DMS53 treated with DMSO at 0.1 percent for 48 hours (cell line): Measurements from ENCODE around the gene GSK3B.
"Not testable (repeated sequence)": the region's sequence is repeated elsewhere in the genome, so short reads cannot be mapped to it uniquely, and the experiment has no call there.

Experiments
- DNase-seq: peaks from one replicate; lab custom pipeline; 2025; ENCODE audit not compliant: unreplicated experiment; lab: John Stamatoyannopoulos, UW

GSK3B gene

DNA sequence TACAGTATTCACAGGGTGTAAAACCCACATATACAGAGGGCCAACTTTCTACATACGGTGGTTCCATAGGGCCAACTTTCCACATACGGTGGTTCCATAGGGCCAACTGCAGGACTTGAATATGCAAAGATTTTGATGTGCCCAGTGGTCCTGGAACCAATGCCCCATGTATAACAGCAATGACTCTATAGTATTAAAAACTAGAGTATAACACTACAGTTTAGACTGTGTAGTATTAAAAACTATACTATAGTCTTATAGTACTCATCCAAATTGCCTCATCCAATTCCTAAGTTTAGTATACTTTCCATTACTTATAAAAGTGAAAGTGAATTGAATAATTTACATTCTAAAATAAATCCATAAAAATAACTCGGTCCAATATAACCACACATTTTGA, 75.9 kb downstream of the GSK3B start:
- DNase-seq, result no peak

DNA sequence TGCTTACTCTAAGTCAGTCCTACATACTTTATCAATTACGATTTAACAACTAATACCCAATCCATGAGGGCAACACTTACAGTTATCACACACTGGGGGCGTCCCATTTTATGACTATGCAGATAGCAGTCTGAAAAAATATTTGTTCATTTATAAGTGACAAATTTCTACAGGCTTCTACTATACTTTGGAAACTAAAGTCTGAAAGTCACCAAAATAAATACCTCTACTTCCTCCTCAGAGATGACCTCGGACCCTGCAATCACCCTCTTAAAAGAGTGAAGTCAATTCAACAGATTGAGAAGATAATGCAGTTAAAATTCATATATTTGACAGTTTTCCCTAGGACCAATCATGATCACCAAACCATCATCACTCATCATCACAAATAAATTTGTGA, 76.6 kb downstream of the GSK3B start:
- DNase-seq, result no peak

DNA sequence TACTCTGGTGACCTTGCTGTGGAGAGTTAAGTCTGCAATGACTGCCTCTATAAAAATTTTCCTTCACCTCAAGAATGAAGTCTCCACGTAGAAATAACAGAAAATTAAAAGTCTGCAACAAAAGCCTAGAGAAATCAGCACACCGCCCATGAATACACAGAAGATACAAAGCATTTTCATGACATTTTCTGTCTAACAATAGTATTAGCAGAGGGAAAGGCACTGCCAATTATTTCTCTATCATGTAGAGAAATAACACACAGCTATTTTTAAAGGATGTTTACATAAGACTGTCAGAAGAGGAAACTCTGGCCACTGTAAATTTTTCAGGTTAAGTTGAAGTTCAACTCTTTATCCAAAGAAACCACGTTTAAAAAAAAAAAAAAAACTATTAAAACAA, 80.8 kb downstream of the GSK3B start:
- no peak for DNase-seq

DNA sequence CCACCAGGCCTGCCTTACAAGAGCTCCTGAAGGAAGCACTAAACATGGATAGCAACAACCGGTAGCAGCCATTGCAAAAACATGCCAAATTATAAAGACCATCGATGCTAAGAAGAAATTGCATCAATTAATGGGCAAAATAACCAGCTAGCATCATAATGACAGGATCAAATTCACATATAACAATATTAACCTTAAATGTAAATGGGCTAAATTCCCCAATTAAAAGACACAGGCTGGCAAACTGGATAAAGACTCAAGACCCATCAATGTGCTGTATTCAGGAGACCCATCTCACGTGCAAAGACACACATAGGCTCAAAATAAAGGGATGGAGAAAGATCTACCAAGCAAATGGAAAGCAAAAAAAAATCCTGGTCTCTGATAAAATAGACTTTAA, 88.5 kb downstream of the GSK3B start:
- not testable (repeated sequence) for DNase-seq

DNA sequence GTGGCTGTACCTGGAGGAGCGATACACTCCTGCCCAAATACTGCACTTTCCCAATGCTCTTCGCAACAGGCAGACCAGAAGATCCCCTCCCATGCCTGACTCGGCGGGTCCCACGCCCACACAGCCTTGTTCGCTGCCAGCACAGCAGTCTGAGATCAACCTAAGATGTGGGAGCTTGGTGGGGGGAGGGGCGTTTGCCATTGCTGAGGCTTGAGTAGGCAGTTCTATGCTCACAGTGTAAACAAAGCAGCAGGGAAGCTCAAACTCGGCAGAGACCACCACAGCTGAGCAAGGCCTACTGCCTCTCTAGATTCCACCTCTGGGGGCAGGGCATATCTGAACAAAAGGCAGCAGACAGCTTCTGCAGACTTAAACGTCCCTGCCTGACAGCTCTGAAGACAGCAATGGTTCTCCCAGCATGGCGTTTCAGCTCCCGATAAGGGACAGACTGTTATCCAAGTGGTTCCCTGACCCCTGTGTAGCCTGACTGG, 90.2 kb downstream of the GSK3B start:
- DNase-seq, result not testable (repeated sequence)

DNA sequence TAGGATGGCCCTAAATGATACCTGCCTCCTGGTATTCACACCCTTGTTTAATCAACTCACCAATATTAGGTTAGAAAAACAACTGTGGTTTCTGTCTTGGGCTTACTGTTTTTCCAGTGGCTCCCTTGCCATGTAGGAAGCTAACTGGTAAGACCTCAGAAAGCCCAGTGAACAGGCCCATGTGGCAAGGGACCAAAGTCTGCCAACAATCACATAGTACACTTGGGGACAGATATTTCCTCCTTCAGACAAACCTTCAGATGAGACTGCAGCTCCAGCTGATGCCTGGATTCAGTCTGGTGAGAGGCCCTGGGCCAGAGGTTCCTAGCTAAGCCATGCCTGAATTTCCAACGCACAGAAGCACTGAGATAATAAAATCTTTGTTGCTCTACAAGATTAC, 96.1 kb downstream of the GSK3B start:
- DNase-seq, result no peak

DNA sequence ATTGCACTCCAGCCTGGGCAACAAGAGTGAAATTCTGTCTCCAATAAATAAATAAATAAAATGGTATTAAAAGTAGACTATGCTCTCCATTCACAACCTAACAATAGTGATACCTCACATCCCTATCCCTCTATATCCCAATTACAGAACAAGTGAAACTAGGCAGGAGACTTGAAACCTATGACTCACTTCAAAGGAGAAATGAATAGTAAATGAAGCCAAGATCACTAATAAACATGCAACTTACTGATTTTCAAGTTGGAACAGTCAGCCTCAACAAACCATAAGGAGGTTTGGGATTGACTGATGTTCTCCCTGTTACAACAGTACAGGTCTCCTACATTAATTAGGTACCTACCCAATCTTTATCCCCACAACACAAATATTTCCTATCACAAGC, 103.4 kb downstream of the GSK3B start:
- no peak for DNase-seq

DNA sequence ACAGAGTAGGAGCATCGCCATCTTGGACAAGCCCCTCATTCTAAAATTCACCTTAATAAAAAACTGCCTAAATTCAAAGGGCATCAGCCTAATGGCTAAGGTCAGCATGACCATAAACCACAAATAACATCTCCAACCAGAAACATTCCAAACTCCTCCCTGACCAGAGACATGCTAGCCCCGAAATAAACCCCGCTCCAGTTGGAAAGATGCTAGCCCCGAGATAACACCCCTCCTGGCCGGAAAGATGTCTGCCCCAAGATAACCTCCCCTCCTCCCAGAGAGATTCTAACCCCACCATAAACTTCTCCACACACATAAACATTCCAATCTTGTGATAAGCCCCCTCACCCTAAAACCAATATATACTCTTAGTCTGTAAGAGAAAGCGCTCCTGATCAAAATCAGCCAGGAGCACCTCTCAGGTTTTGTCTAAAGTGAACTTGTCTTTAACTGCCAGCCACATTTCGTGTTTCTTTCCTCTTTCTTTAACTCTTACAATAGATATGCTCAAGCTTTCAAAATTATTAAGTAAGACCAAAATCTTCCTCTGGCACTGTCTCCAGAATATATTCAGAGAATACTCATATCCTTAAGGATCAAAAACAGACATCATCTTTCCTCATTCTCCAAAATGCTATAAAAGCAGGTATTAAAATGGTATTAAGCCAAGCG, 104.1 kb downstream of the GSK3B start:
- DNase-seq, result no peak

DNA sequence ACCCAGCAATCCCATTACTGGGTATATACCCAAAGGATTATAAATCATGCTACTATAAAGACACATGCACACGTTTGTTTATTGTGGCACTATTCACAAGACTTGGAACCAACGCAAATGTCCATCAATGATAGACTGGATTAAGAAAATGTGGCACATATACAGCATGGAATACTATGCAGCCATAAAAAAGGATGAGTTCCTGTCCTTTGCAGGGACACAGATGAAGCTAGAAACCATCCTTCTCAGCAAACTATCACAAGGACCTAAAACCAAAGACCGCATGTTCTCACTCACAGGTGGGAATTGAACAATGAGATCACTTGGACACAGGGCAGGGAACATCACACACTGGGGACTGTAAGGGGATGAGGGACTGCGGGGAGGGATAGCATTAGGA, 107.4 kb downstream of the GSK3B start:
- DNase-seq, result not testable (repeated sequence)

DNA sequence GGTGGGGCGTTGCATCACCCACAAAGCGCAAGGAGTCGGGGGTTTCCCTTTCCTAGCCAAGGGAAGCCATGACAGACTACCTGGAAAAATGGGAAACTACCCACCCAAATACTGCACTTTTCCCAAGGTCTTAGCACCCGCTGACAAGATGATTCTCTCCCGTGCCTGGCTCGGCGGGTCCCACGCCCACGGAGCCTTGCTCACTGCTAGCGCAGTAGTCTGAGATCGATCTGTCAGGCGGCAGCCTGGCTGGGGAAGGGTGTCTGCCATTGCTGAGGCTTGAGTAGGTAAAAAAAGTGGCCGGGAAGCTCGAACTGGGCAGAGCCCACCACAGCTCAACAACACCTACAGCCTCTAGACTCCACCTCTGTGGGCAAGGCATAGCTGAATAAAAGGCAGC, 112.9 kb downstream of the GSK3B start:
- DNase-seq, result no peak

DNA sequence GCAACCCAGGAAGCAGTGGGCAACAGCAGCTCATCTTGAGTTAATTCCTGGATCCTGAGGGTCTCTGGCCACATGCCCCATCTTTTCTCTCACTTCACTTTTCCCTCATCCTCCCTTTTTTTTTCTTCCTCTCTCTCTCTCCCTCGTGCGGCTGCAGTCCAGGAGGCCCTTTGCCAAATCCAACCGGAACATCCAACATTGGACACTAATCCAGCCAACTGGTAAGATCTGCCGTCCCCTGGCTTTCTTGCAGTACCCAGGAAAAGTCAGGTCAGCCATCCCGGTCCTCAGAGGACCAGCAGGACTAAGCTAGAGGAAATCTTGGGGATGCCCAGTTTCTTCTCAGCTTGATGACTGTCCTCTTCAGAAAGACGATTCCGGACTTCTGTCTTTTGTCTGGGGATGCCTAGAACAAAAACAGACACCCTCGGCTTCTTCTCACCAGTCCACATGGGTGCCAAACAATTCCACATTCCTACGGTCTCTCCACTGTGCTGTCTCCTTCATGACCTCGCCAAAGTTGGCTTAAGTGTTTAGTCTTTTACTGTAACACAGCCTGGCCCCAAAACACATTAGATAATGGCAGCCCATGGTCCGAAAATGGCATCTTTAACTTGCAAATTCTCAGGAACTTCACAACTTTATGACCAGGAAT, 115.6 kb downstream of the GSK3B start:
- DNase-seq, result no peak

DNA sequence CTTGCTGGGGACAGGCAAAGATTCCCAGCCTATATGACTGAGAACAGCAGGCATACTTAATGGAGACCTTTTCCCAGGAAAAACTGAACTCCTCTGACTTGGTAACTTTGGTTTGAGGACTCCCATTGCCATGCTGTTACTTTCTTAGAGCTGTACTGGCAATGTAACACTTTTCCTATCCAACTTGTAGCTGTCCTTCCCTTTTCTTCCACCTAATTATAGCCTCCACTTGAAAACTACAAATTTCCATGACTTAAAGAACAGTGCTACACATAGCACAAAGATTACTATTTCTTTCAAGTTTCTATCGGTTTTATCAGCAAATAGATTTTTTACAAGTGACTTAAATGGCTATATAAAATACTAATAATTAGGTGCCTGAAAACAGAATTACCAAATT, 116.9 kb downstream of the GSK3B start:
- no peak for DNase-seq

DNA sequence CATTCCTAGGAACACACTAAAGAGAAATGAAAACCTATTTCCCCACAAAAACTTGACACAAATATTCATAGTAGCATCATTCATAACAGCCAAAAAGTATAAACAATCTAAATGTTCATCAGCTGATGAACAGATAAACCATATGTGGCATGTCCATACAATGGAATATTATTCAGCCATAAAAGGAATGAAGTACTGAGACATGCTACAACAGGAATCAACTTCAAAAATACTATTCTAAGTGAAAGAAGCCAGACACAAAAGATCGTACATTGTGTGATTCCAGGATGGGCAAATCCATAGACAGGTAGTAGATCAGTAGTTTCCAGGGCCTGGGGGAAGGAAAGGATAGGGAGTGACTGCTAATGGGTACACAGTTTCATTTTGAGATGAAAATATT, 118.0 kb downstream of the GSK3B start:
- no peak for DNase-seq

DNA sequence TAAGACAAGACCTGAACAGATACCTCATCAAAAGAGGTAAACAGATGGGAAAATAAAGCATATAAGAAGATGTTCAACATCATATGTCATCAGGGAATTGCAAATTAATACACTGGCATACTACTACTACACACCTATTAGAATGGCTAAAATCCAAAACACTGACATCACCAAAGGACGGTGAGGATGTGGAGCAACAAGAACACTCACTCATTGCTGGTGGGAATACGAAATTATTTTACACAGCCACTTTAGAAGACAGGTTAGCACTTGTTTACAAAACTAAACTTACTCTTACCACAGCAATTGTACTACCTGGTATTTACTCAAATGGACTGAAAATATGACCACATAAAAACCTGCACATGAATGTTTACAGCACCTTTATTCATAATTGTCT, 119.6 kb downstream of the GSK3B start:
- DNase-seq, result no peak

DNA sequence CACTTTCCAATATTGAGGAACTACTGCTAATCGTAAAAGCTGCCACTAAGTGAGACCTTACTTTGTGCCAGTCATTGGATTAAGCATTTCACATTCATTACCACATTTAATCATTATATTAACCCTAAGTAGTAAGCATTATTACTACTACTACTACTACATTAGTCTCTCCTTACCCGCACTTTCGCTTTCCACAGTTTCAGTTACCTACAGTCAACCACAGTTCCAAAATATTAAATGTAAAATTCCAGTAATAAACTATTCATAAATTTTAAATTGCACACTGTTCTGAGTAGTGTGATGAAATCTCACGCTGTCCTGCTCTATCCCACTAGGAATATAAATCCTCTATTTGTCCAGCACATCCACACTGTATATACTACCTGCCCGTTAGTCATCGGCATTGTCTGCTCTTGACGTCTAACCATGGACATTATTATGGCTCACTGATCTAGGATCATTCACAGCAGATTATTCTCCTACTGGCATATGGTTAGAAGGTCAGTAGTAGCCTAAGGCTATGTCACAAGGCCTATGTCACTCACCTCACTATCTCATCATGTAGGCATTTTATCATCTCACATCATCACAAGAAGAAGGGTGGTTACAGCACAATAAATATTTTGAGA, 121.1 kb downstream of the GSK3B start:
- no peak for DNase-seq

DNA sequence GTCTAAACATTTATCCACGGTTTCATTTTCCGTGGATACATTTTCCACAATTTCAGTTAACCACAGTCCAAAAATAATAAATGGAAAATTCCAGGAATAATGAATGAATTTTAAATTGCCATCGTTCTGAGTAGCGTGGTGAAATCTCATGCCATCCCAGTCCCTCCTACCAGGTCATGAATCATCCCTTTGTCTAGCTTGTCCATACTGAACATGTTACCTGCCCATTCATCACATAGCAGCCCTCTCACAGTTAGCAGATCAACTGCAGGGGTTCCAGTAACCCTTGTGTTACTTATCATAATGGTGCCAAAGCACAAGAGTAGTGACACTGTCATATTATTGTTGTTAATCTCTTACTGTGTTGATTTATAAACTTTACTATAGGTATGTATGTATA, 124.5 kb downstream of the GSK3B start:
- no peak for DNase-seq

DNA sequence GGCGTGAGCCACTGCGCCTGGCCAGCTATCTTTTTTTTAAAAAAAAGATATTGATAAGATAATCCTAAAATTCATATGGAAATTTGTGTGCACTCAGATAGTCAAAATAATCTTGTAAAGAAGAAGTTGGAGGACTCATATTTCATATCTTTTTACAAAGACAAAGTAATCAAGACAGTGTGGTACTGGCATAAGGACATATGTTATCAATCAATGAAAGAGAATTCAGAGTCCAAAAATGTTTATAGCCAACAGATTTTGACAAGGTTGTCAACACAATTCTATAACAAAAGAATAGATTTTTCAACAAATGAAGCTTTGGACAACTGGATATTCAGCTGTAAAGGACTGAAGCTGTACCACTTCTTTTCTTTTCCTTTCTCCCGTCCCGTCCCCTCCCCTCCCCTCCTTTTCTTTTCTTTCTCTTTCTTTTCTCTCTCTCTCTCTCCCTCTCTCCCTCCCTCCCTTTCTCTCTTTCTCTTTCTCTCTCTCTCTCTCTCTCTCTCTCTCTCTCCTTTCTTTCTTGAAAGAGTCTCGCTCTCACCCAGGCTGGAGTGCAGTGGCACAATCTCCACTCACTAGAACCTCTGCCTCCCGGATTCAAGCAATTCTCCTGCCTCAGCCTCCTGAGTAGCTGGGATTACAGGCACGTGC, 126.8 kb downstream of the GSK3B start:
- DNase-seq, result no peak

DNA sequence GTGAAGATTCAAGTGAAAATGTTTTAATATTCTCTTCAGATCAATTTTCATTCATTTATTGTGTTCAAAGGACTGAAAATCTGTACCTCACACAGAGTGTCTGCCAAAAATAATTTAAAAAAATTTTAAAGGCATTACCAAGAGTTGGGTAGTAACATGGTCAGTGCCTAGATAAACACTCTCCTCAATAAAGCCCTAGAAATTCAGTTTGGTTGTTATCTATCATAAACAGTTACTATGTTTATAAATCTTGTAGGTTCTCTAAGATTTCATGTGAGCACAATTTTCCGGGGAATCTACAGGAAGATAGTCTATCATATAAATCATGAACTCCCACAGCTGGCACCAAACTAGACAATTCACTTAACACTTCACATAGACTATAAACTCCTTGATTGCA, 128.6 kb downstream of the GSK3B start:
- DNase-seq, result no peak

DNA sequence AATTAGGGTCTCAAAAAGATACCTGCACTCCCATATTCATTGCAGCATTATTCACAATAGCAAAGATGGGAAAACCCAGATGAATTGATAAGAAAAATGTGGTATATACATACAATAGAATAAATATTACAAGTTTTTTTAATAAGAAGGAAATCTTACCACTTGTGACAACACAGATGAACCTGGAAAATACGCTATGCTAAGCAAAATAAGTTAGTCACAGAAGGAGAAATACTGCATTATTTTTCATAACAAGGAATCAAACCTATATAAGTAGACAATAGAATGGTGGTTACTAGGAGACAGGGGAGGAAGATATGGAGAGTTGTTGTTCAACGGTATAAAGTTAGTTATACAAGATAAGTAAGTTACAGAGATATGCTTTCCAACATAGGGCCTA, 130.0 kb downstream of the GSK3B start:
- no peak for DNase-seq

DNA sequence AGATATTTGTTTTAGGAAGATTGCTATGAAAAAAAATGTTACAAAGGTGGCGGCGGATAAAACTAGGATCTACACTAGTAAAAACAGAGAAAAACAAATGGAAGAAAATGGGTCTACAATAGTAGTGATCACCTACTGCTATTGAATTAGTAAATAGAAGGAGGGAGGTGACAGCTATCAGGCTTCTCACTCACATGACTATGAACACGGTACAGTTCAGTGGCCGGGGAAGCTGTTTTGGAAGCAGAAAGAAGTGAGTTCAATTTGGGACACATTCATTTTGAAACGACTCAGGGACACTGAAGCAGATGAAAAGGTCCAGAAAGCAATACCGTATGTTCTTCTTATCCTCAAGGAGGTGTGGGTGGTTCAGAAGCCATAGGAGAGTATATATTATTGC, 138.3 kb downstream of the GSK3B start:
- no peak for DNase-seq

DNA sequence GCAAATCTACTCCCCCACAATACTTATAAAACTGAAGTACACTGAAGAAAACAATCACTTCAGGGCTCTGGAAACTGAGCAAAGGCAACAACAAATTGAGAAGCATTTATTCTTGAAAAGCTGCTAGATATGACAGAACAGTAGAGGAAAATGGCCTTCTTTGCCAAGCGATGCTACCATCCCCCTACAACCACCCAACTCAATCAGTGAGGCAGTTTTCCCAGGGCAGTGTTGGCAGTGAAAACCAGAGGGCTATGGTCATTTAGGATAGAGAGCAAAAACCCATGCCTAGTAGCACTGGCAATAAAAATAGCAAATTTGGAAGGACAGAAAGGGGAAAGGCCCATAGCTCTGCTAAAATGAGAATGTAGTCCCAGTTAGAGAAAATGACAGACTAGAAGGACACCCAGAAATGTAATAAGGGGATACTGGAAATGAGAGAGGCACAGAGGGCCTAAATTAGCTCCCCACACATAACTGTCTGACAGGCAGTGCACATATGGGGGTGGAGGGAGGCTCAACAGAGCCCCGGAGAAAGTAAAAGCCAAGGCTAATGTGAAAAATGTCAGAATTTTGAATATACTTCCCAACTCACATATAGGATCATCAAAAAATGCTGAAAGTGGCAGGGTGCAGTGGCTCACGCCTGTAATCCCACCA, 143.5 kb downstream of the GSK3B start:
- DNase-seq, result no peak
